ENCODE results near the gene OR4F6.

The OR4F6 gene

DNA sequence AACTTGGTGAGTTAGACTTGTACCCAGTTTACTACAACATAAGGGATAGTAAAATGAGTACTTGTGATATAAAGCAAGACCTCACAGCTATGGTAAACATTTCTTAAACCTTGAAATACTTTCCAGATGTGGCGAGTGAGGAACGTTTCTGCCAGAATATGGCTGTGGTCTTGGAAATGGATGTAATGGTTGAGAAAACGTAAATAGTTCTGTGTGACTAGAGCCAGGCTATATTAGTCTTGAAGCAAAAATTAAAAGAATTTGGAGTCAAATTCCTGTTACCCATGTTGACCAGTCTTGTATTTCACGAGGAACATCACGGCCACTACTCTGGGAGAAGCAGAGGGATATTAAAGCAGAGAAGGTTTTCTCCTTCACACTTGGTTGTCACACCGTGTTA, 23.9 kb downstream of the OR4F6 start:
- DNase-seq (ENCODE audit: low read depth, low spot score), result no peak
- TF ChIP-seq ZNF274 (IDR thresholded peaks at IDR 0.05; ENCODE audit: low read depth, low read length) (no peak), SUZ12 (IDR thresholded peaks at IDR 0.05; ENCODE audit: extremely low read depth, insufficient read depth, insufficient read length) (no peak), YY1 (IDR thresholded peaks at IDR 0.05; ENCODE audit: insufficient read depth, insufficient read length) (no peak)
- Histone ChIP-seq H3K36me3 (ENCODE audit: insufficient read depth, insufficient read length, low read length) (no peaks in the 10 kb centered on the region), H3K27me3 (ENCODE audit: insufficient read depth, insufficient read length) (no peaks in the 10 kb centered on the region), H3K4me3 (ENCODE audit: insufficient read length, low read depth) (no peak overlapping the region), H3K4me1 (ENCODE audit: insufficient read depth, insufficient read length) (no peaks in the 10 kb centered on the region), H3K9me3 (ENCODE audit: insufficient read depth, low read length) (no peaks in the 10 kb centered on the region), H3K9ac (ENCODE audit: insufficient read length, low read depth) (no peak overlapping the region)

GRCh38 chr15:101828774-101829173, 25.5 kb downstream of the OR4F6 start:
- TF ChIP-seq SUZ12 (IDR thresholded peaks at IDR 0.05; ENCODE audit: extremely low read depth, insufficient read depth, insufficient read length) (no peak), ZNF274 (IDR thresholded peaks at IDR 0.05; ENCODE audit: low read depth, low read length) (no peak), YY1 (IDR thresholded peaks at IDR 0.05; ENCODE audit: insufficient read depth, insufficient read length) (no peak)
- Histone ChIP-seq H3K36me3 (ENCODE audit: insufficient read depth, insufficient read length, low read length) (no peaks in the 10 kb centered on the region), H3K9ac (ENCODE audit: insufficient read length, low read depth) (no peak overlapping the region), H3K4me3 (ENCODE audit: insufficient read length, low read depth) (no peak overlapping the region), H3K9me3 (ENCODE audit: insufficient read depth, low read length) (no peaks in the 10 kb centered on the region), H3K4me1 (ENCODE audit: insufficient read depth, insufficient read length) (no peaks in the 10 kb centered on the region), H3K27me3 (ENCODE audit: insufficient read depth, insufficient read length) (no peaks in the 10 kb centered on the region)
- no peak for DNase-seq (ENCODE audit: low read depth, low spot score)

DNA sequence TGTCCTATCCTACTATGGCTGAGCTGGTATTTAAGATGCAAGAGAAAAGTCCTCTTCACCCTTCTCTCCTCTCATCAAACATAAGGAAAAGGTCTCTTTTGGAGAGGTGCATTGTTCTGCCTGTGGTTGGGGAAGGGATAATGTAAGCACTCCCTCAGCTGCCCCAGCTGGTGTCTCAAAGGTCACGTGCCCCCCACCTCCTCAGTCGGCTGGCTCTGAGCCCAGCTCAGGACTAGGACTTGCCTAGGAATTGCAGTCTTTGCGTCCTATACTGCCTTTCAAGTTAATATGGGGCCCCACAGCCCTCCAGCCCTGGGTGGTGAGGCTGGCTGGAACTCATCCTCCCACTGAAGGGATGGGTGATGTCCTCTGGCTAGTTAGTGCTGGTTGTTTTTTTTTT, 38.3 kb downstream of the OR4F6 start:
- Histone ChIP-seq H3K4me3 (ENCODE audit: insufficient read length, low read depth) (no peak overlapping the region), H3K9ac (ENCODE audit: insufficient read length, low read depth) (no peak overlapping the region), H3K4me1 (ENCODE audit: insufficient read depth, insufficient read length) (no peaks in the 10 kb centered on the region), H3K9me3 (ENCODE audit: insufficient read depth, low read length) (no peaks in the 10 kb centered on the region), H3K36me3 (ENCODE audit: insufficient read depth, insufficient read length, low read length) (no peaks in the 10 kb centered on the region), H3K27me3 (ENCODE audit: insufficient read depth, insufficient read length) (no peaks in the 10 kb centered on the region)
- TF ChIP-seq SUZ12 (IDR thresholded peaks at IDR 0.05; ENCODE audit: extremely low read depth, insufficient read depth, insufficient read length), result no peak
- no peak for TF ChIP-seq ZNF274 (IDR thresholded peaks at IDR 0.05; ENCODE audit: low read depth, low read length)
- no peak for TF ChIP-seq YY1 (IDR thresholded peaks at IDR 0.05; ENCODE audit: insufficient read depth, insufficient read length)
- no peak for DNase-seq (ENCODE audit: low read depth, low spot score)

DNA sequence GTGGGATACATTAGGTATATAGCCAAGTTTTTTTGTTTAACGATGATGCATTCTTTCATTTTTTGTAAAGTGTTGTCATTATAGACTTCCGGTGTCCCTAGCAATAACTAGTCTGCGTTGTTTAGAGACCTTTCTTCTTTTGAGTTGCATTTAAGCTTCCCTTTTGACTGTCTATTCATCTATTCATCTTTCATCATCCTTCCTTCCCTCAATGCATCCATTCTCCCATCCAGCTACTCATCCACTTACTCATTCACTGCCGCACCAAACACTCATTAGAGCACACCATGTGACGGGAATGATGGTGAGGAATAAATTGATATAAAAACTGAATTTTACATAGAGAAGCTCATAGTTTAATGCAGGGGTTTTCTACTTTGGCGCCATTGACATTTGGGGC, 41.6 kb downstream of the OR4F6 start:
- H3K4me1 ChIP-seq (ENCODE audit: insufficient read depth, insufficient read length), result no peaks in the 10 kb centered on the region
- H3K27me3 ChIP-seq (ENCODE audit: insufficient read depth, insufficient read length), result no peaks in the 10 kb centered on the region
- no peak overlapping the region for H3K4me3 ChIP-seq (ENCODE audit: insufficient read length, low read depth)
- H3K9ac ChIP-seq (ENCODE audit: insufficient read length, low read depth), result no peak overlapping the region
- DNase-seq (ENCODE audit: low read depth, low spot score), result no peak
- H3K9me3 ChIP-seq (ENCODE audit: insufficient read depth, low read length), result no peaks in the 10 kb centered on the region
- no peaks in the 10 kb centered on the region for H3K36me3 ChIP-seq (ENCODE audit: insufficient read depth, insufficient read length, low read length)
- TF ChIP-seq ZNF274 (IDR thresholded peaks at IDR 0.05; ENCODE audit: low read depth, low read length) (no peak), SUZ12 (IDR thresholded peaks at IDR 0.05; ENCODE audit: extremely low read depth, insufficient read depth, insufficient read length) (no peak), YY1 (IDR thresholded peaks at IDR 0.05; ENCODE audit: insufficient read depth, insufficient read length) (no peak)

DNA sequence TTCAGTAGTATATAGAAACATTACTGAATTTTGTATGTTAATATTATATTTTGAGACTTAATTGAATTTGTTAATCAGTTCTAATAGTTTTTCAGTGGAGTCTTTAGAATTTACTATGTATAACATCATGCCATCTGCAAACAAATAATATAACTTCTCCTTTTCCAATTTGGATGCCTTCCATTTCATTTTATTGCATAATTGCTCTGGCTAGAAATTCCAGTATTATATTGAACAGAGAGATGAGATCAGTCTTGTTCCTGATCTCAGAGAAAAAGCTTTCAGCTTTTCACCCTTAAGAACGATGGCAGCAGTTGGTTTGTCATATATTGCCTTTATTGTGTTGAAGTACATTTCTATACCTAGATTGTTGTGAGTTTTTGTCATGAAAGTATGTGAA, 49.0 kb downstream of the OR4F6 start:
- TF ChIP-seq SUZ12 (IDR thresholded peaks at IDR 0.05; ENCODE audit: extremely low read depth, insufficient read depth, insufficient read length), result no peak
- no peak for TF ChIP-seq ZNF274 (IDR thresholded peaks at IDR 0.05; ENCODE audit: low read depth, low read length)
- TF ChIP-seq YY1 (IDR thresholded peaks at IDR 0.05; ENCODE audit: insufficient read depth, insufficient read length), result no peak
- DNase-seq (ENCODE audit: low read depth, low spot score), result no peak

More for the DNA sequence above, 49.0 kb downstream of the OR4F6 start:
- Histone ChIP-seq H3K36me3 (ENCODE audit: insufficient read depth, insufficient read length, low read length) (no peaks in the 10 kb centered on the region), H3K9me3 (ENCODE audit: insufficient read depth, low read length) (no peaks in the 10 kb centered on the region), H3K9ac (ENCODE audit: insufficient read length, low read depth) (no peak overlapping the region), H3K4me1 (ENCODE audit: insufficient read depth, insufficient read length) (no peaks in the 10 kb centered on the region), H3K4me3 (ENCODE audit: insufficient read length, low read depth) (no peak overlapping the region), H3K27me3 (ENCODE audit: insufficient read depth, insufficient read length) (no peaks in the 10 kb centered on the region)

All from NT2/D1 (cell line).